Kidney tubule cell (primary cell): ENCODE data around the gene ADAMTS9.

ENCODE experiments used
- DNase-seq: peaks from one replicate; pipeline ENCODE4 v3.0.0-alpha.2; 2018; ENCODE audit warnings: low spot score

The ADAMTS9 gene

DNA sequence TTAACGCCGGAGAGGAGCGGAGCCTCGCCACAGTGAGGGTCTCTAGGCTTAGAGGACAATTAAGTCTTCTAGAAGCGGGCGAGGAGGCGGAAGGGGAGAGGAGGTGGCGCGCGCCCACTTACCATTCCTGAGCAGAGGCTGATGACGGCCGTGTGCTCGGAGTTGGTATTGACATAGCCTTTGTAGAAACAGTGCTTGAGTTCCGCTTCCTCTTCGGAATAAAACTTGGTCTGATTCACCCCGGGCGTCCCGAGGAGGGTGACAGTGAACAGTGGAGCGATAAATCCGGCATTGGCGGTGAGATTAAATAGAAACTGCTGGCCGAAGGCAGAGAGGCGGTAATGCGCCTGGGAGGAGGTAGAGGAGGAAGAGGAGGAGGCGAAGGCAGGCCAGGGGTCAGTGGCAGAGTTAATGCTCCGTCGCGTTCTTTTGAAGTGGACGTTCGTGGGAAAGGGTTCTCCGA is 1.3 kb downstream of the ADAMTS9 start:
- peak; percentile 81 for DNase-seq

DNA sequence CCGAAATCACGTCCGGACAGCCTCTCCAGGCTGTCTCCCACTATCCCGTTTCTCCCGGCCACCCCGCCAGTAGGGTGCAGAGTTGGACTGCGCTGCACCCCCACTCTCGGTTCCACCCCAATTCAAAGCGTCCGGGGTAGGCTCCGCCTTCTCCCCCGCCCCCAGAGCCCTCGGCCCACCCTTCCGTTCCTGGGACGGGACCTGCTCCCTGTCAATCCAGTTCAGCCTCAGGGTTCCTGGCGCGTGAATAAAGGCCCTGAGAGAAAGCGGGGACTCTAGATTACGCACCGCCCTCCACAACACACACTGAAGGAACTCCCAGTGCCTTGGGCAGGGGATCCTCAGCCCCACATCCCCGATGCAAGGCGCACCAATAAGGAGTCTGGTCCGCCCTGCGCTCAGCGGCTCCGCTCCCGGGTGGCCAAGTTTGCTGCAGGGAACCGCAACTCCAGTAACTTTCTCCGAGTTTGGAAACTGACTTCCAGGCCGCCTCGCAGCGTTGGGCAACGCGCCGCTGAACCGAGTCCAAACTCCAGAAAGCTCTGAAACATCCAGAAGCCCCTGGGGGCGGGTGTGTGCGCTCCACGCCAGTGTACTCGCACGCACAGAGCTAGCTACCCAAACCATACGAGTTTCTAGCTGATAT is 1.9 kb downstream of the ADAMTS9 start:
- peak; percentile 94 for DNase-seq

DNA sequence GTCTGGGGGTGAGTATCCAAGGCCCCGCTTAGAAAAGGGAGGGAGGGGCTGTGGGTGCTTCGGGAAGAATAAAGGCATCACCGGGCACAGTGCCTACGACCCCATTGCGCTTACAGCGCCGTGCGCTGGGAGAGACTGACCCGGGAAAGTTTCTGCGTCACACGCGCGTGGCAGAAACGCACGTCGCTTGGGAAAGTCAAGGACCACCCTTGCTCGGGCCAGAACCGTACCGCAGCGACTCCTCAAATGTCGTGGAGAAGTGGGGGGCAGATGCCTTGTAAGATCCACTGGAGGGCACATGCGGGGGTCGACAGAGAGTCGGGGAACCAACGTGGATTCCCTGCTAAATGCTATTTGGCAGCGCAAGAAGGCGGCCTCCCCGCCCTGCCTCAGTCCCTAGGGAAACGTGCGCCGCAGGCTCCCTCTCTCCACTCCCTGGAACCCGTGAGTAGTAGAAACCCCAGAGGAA is 2.4 kb downstream of the ADAMTS9 start:
- DNase-seq: no peak

DNA sequence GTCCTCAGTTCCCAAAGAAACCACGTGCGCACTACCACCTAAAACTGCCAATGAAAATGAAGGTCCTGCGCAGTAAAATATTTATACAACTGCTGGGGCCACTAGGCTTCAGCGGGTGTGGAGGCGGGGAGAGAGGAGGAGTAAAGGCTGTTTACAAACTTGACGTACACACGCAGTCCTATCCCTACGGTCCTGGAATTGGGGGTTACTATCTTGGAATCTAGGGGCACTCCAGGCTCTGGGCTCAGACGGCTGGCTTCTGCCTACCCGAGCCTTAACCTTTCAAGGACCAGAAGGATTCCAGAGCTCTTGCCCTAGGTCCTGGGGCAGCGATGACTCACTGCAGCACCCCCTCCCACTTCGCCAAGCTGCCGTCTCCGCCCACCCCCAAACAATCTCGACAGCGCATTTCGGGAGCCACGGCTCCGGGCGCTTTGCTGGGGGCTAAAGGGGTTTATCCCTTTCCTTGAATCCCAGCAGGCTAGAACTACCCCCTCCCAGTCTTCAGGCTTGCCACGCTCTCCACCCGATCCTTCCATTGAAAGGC is 3.0 kb downstream of the ADAMTS9 start:
- peak; percentile 82 for DNase-seq

DNA sequence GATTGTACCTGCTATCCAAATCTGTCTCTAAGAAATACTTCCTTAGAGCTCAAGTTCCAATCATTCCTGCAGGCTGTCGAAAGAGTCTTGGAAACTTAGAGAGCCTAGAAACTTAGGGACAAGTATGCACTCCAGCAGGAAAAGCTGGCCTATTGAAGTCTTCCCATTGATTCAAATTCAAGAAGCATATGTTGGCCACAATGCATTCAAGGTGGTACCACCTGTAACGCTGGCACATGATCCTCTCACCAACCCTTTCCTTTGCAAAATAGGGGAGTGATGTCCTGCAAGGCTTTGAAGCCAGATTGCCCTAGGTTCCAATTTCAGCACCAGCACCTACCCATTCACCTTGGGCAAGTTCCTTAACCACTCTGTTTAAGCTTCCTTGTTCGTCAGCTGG is 6.0 kb downstream of the ADAMTS9 start:
- DNase-seq: peak; percentile 16

DNA sequence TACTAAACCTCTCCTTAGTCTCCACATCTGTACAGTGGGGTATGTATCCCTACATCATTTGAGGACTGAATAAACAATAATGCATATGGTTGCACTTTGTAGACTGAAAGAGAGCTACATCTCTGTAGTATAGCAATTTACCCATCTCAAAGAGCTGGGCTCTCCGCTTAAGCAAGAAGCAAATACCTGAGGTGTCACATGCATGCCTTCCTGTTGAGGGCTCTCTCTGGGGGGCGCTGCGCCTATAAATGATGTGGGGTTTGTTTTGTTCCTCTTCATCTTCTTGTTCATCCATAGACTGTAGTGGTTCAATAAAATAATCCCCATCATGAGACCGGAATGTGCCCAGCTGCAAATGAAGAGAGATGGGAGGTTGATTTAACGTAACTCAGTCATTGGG is 6.8 kb downstream of the ADAMTS9 start:
- DNase-seq: peak; percentile 5

DNA sequence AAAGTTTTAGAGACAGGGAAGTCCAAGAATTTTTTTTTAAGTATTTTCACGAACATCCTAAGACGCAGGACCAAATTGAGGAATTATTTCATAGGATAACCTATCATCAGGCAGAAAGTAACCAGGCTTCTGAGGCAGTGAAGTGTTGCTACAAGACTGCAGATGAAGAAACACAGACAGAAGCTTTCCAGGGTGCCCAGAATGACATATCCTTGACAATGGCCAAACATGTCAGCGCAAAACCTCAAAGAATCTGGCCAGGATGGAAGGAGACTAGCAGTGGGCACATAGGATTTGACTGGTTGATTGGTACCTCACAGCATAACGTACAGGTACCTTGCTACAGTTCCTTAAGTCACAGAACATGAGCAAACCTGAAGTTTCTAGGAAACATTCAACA is 7.5 kb downstream of the ADAMTS9 start:
- DNase-seq: peak; percentile 8

DNA sequence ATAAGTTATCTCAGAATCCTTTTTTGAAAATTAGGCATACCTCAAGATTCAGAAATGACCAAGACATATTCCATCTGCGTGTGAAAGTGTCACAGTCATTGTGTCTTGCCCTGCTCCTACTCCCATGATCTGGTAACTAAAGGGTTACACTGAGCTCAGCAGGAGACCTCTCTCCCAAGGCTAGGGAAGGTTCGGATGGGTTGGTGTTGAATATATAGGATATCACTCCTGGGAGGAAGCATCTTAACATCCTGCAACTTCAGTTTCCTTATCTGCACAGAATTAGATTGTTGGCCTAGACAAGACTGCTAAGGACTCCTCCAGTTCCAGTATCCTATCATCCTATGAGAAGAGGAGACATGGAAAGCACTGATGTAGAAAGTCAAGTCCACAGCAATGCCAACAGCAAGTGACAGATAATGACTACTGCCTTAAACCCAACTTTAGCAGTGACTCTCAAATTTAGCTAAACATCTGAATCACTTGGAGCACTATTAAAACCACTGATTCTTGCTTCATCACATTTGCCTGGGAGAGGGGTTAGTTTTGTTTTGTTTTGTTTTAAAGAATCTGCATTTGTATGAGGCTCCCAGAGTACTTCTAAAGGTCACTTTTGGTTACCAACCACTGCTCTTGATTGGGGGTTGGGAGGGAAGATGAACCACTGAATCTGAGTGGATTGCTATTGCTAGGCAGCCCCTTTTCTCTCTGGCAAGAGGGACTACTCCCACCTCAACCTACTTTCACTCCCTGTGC is 9.7 kb downstream of the ADAMTS9 start:
- DNase-seq: peak; percentile 35

DNA sequence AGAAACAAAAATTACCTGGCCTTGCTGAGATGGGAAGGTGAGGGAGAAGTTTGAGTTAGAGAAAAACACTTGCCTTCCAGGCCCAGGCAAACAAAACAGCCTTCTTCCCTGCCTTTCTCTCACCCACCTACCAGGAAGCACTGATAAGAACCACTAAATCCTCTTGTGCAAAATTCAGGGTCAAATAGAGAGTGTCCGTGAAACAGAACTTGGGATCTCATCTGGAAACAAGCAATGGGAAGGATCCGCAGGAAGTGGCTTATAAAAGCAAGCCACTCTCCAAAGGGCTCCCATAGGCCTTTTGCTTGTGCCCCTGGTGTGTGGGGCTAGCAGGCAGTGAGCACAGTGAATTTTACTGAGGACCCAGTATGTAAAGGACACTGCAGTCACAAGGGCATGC is 11.0 kb downstream of the ADAMTS9 start:
- DNase-seq: no peak

DNA sequence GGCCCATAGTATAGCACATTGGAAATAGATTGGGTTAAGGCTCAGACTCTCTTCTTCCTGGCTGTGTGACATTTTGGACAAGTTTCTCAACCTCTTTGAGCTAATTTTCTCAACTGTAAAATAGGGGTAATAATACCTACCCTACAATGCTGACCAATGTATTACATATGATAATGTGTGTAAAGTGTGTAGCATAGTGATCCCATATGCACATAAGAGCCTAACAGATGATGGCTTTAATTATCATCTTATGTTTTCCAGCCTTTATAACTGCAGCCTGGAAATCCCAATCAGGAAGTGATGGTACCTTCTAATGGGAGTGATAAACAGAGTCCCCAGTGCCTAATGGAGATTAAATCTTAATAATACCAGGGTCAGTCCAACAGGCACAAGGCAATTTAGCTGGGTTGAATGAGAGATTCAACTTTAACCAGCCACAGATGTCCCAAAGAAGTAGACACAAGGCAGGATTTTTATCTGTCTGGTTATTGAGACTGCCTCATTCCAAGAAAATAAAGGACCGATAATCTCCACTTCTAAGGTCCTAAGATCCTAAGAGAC is 12.0 kb downstream of the ADAMTS9 start:
- DNase-seq: no peak

DNA sequence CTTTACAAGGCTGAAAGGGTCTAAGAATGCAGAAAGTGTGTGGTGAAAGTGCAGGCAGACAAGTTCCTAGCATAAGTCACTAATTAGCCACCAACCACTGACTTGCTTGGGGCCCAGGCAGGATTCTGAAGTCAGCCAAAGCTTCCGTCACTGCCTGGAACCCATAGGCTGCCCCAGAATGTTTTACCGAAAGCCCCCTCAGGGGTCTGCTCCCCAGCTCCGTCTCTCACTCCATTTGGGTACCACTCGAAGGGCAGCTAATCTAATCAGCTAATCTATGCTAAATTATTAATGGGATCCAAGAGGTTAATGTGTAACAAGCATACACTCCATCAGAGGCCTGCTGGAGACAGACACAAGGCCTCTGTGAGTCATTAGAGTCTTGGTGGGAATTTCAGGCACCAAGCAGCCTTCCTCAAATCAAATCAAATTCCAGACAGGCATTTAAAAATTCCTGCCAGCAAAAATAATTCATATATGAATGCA is 13.2 kb downstream of the ADAMTS9 start:
- DNase-seq: peak; percentile 86

DNA sequence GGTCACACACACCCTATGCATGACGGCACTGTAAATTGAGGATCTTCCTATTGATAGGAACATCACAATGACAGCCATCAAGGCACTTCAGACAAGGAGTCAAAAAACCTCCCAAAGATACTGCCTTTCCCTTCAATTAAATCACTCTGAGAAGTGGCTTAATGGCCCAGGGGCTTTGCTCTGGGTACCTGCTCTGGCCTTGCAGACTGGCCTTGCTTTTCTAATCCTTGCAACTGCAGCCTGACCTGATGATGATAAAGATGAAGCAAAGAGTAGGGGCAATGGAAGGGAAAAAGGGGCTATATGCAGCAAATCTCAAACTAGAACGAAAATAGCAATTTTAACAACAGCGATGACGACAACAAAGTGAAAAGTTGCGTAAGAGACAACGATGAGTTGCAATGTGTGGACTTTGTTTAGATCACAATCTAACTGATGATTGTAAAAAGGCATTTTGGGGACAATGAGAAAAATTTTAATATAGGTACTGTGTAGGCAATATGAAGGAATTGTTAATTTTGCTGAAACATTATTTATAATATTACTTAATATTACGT is 14.6 kb downstream of the ADAMTS9 start:
- no peak for DNase-seq

DNA sequence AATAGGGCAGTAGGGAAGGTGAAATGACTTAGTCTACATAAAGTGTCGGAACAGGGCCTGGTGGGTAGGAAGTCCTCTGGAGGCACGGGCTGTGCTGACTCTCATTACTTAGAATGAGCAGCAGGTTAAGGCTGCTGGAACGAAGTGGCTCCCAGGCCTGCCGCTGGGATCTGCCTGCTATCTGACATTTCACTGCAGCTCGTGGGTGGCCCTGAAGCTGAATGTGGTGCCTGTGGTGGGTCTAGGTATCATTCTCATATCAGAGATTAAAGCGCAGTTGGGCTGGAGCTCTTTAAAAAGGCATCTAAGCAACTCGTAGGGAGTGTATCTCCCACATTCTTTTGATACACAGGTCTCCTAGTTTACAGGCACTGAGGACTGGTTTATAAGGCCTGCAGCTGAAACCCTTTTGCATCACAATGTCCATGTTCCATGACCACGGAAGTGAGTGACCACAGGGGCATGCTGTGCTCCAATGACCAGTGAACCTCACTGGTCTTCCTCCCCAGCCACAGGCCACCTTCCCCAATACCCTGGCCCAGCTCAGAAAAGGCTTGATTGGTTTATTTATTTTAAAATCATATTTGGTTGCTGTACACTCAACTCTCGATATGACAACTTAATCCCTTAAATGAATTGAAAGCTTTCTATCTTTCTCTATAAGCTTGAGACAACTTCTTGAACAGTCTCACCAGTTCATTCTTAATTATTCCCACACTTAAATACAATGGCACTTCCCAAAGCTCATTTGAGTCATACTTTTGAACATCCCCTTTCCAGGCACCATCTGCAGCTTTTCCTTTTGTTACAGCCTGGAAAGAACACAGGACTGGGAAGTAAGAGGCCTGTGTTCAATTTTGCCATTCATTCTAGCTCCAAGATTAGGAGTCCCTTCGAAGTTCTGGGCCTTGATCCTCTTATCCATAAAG is 19.0 kb downstream of the ADAMTS9 start:
- DNase-seq: peak; percentile 58

DNA sequence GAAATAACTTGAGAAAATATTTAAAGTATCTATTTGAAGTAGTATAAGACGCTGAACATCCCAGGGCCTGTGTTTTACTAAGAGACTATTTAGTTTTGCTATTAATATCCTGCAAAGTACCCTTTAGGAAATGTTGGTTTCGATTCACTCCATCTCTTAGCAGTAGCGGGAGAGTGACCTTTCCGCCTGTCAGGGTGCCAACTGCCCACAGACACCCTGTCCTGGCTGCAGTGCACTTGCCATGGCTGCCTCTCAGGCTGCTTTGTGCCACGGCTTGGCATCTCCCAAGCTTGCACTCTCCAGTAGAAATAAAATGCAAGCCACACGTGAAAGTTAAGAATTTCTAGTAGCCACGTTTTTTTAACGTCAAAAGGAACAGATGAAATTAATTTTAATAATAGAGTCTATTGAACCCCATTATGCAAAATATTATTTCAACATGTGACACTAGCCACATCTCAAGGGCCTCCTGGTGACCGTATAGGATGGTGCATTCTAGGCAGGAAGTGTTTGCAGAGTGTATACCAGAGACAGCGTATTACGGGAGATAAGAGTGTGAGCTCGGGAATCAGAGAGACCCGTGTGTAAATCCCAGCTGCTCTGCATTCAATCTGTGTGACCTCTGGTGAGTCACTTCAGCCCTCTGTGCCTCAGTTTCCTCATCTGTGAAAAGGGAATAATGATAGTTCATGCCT is 19.8 kb downstream of the ADAMTS9 start:
- DNase-seq: peak; percentile 47

DNA sequence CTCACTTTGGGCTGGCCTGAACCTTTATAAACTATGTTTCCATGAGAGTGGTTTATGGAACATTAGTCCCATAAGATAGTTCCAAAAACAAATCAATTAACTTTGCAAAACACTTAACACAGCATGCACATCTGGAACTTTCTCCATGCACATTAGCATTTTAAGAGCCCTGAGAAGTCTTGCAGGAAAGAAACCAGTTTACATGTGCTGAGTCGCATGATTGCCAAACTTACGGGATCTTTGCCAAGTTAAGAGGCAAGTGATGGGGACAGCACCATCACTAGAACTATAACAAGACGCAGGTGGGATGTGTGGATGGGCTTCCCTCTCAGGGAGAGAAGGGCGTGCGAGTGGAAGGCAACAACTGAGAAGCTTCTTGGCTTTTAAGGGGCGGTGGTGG is 20.7 kb downstream of the ADAMTS9 start:
- DNase-seq: peak; percentile 55

DNA sequence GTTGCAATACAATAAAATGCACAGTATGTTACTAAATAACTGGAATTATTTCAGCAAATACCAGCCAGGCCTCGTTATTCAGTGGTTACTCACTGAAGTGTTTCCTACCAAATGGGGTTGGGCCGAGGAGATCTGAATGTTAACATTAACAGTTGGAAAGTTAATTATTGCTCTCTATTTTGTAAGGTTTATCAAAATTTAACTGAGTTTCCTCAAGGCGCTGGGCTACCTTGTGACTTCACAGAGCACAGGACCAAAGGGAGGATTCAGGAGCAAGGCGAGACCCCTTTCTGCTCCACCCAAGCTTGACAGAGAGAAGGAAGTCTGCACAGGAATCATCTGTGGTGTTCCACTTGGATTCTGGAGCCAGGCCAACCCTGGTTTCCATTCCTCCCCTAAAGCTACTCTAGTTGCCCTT is 21.6 kb downstream of the ADAMTS9 start:
- DNase-seq: peak; percentile 98

DNA sequence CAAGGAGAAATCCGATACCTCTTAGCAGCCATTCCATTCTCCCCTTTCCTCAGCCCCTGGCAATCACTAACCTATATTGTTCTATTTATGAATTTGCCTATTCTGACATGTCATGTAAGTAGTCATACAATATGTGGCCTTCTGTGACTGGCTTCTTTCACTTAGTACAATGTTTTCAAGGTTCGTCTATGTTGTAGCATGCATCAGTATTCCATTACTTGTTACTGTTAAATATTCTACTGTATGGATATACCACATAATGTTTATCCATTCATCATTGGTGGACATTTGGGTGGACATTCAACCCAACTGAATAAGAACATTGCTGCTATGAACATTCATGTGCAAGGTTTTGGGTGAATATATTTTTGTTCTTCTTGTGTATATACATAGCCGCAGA is 23.4 kb downstream of the ADAMTS9 start:
- no peak for DNase-seq

DNA sequence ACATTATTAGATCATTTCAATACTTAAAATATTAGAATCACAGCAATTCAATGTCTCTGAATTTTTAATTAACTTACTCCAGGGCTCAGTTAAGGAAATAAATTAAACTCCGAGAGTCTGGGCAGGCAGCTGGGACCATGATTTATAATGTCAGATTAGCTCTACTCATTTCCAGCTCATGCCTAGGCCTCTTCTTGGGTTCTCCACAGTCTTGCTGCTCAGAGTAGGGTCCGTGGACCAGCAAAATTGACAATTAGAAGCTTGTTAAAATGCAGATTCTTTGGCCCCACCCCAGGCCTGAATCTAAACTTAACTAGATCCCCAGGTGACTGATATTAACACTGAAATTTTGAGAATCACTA is 28.2 kb downstream of the ADAMTS9 start:
- no peak for DNase-seq

DNA sequence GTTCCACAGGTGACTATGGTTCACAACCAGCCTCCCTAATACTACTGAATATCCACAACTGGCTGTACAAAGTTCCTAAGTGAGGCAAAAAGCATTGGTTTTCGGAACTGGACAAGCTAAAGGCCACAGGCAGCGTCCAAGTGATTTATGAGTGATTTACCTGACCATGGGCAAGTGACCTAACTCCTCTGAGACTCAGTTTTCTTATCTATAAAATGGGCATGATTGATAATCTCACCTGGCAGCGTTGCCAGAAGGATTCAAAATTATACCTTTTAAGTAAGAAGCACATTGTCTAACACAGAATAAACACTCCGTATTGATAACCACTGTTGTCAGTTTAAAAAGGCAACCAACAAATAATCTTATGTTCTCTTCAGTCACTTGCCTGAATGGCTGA is 29.8 kb downstream of the ADAMTS9 start:
- DNase-seq: no peak

DNA sequence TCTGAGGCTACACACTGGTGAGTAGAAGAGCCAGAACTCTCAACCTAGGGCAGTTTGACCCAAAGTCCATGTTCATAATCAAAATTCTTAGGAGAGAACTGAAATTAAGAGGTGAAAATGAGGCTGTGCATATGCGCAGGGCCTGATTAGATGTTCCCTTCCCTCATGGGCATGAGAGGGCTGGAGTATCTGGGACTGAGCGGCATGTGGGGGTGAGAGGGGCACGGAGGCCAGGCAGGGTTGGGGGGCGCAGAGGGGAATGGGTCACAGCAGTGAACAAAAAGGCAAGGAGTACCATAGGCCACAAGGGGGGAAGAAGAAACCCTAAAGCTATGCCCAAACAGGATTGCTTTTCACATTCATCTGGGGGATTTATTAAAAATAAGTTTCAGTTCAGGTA is 31.3 kb downstream of the ADAMTS9 start:
- DNase-seq: no peak

DNA sequence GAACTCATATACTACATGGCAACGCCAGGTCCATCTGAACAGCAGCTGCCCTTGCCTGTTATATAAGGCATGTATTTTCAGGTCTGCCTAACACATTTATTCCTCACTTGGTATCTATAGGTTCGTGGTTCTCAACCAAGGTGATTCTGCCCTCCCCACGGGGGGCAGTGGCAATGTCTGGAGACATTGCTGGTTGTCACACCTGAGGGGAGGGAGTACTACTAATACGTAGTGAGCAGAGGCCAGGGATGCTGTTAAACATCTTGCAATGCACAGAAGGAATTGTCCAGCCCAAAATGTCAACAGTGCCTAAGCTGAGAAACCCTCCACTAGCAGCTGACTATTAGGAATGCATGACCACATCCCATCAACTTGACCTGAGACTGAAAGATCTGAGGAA is 32.6 kb downstream of the ADAMTS9 start:
- DNase-seq: no peak
